Measurements from ENCODE around the gene C19orf25.

The C19orf25 gene

GRCh38 chr19:1427221-1427920, 51.6 kb downstream of the C19orf25 start:
- DNase-seq = no peak

- DNase-seq = no peak
Measured at GRCh38 chr19:1426736-1427135, 52.3 kb downstream of the C19orf25 start.

GRCh38 chr19:1425902-1426301, 53.1 kb downstream of the C19orf25 start:
- no peak for DNase-seq

GRCh38 chr19:1425102-1425837, 53.7 kb downstream of the C19orf25 start:
- no peak for DNase-seq

GRCh38 chr19:1424192-1424955, 54.6 kb downstream of the C19orf25 start:
- no peak for DNase-seq

GRCh38 chr19:1423436-1424191, 55.4 kb downstream of the C19orf25 start:
- no peak for DNase-seq
